Right hindlimb (tissue), 1 donor: ENCODE measurements around the gene C10orf105.

Source experiments
- DNase-seq: peaks from one replicate; pipeline ENCODE4 v3.0.0-alpha.2; 2018

C10orf105 gene

DNA sequence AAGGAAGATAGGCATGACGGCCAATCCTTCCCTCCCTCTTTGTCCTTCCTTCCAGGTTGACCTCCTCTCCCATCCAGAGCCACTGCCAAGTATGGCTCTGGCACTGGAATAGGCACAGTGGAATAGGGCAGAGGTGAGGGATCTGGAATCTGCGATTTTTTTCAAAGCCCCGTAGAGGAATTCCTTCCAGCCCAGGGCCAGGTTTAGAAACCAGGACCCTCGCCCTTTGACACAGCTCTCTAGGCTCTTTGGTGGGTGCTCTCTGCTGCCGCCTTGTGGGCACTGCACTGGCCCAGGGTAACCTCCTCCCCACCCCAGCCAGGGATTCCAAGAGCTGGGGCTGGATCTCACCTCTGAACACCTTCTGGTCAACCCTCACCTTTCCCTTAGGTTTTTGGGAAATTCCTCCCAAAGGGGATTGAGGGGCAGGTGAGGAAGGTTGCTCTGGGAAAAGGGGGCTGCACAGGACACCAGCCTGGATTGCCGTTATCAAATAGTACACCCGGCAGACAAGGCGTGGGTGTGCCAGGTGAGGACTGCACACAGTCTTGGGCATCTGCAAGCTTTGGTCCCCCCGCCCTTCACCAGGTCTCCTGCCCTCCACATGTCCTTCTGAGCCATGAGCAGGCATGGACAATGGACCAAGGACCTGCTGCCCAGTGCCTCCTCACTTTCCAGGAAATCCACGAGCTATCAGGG is 22.8 kb downstream of the C10orf105 start:
- DNase-seq: no peak

DNA sequence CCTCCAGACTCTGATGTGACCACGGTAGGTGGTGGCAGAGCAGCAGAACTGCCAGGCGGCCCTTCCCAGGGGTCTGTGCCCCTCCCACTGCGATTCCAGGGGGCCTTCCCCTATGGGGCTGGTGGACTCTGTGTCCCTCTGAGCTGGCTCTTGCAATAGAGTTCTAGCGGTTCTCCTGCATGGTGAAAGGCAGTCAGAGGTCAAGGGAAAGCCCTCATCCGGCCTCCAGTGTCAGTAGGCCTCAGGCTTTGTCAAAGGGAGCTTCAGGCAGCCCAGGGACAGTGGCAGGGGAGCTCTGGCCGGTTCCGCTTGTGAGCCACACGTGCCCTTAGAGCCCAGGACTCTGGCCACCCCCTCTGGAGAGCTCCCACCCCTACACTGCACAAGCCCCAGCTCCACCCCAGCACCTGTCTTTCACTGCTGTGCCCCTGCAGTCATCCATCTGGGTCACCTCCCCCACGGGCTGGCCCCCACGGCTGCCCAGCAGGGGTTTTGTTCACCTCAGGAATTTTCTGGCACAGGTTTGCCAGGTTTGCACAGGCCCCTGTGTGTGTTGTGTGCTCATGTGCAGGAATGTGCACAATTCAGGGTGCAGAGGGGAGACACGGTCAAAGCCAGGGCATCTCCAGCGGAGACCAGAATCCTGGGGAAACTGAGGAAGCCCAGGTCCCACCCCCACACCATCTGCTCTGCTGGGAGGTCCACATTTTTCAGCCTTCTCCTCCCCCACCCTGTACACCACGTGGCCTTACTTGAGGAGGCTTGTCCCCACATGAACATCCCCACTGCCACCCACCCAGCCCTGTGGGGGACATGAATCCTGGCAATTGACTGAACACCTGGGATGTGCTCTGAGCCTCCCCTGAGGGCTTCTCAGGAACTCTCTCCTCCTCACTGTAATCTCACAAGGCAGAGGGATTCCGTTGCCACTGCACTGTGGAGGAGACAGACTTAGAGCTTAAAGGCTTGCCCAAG is 23.8 kb downstream of the C10orf105 start:
- DNase-seq: no peak

DNA sequence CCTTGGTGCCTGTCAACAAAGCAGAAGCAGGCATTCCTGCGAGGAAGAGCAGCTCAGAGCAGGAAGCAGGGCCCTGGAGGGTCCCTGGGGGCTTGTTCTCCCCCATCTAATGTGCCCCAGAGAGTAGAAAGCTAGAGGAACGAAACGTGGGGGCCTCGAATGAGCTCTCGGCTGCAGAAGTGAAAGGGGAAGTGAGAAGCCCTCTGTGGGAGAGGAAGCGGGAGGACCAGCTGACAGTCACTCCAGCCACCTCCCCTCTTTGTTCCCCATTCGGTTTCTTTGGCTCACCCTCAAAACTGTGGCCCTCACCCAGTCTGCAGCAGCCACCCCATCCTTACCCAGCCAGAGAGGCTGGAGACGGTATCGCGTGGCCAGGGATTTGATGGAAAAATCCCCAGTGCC is 25.0 kb downstream of the C10orf105 start:
- no peak for DNase-seq

DNA sequence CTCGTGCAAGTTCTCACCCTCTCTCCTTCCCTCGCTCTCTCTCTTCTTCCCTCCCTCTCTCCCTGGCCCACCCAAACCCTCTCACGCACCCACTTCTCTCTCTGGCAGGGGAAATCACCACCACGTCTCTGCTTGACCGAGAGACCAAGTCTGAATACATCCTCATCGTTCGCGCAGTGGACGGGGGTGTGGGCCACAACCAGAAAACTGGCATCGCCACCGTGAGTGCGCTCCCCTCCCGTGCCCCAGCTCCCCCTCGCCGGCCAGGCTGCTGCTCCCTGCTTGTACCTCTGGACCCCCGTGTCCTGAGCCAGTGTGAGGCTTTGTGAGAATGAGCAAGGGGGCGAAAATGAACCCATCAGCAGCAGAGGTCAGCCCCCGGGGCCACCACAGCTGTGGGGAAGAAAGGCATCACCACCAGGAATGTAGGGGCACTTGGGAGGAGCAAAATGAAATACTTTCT is 25.5 kb downstream of the C10orf105 start:
- DNase-seq: no peak

DNA sequence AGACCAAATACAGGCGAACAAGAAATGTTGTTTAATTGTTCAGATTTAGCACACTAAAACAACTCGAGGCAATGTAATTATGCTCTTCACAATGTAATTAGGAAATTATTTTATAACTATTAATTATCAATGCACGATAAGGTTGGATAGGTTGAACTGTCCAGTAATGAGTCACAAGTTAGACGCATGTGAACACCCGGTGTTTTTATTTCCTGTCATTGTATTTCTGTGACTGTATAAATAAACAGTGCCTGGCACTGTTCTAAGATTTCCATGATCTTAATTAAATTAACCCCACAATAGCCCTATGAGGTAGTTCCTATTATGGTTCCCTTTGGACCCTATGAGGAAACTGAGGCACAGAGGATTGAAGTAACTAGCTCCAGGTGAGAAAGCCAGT is 26.2 kb downstream of the C10orf105 start:
- DNase-seq: no peak

DNA sequence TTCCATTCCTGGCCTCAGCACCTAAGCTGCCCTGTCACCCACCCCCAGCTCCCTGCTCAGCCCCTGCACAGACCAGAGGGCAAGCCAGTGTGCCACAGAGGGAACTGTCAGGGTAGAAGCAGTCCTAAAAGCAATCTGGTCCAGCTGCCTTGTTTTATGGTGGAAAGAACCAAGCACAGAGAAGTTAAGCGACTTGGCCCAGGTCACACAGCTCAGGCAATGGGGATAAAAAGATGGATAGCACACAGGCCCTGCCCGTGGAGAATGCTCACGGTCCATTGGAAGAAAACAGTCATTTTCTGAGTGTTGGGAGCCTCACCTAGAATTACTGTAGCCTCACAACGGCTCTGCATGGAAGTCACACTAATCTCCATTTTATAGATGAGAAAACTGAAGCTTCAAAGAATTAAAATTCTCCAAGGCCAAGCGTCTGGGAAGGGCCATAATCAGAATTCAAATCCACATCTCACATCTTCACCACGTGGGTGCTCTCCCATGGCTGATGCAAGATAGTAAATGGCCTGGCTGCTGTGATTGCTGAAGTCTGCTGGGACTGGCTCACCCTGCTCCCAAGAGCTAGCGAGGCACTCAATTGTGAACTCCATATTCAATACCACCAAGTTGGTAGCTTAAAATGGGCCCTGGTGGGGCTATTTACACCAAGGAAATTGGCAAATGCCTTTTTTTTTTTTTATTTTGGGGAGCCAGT is 26.8 kb downstream of the C10orf105 start:
- no peak for DNase-seq

DNA sequence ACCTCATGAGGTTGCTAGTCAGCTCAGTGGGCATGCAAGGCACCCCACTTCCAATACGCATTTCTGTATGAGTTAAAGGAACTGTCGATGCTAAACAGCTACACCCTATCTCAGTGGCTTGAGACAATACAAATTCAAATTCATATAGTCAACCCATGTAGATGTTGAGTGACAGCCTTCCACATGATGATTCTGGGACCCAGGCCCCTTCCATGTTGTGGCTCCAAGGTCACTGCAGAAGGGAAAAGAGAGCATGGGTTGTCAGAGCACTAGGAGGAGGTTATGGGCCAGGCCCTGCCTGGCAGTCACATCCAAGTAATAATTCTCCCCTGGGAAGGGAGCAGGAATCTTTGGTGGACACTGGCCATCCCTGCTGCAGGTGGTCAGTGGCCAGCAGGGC is 28.2 kb downstream of the C10orf105 start:
- no peak for DNase-seq

DNA sequence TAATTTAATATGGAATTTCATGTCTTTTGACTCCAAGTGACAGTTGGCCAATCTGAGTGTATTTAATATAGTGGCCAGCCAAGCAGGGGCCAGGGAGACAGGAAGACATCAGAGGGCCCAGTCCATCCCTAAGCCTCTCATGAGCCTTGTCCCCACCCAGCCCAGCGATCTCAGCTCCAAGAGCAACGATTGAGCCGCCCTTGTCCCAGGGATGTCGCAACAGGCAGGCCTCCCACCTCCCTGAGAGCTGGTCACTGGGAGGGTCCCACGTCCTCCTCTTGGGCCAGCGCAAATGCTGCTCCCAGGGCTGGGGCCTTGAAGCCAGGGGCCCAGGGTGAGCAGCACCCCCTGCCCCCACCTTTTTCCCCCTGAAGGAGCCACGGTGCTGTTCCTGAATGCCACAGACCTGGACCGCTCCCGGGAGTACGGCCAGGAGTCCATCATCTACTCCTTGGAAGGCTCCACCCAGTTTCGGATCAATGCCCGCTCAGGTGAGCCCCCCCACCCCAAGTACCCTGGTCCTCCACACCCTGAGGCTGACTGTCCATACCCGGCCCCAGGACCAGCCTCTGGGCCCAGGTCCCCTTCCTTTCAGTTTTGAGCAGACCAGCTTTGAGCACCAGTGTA is 29.4 kb downstream of the C10orf105 start:
- no peak for DNase-seq

DNA sequence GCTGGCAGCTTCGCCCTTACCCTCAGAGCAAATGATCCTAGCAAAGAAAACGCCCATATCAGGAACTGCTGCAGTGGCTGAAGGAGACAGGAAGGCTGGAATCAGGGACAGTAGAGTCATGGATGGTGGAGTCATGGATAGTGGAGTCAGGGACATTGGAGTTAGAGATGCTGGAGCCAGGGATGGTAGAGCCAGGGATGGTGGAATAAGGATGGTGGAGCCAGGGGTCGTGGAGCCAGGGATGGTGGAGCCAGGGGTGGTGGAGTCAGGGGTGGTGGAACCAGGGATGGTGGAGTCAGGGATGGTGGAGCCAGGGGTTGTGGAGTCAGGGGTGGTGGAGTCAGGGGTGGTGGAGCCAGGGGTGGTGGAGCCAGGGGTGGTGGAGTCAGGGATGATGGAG is 31.3 kb downstream of the C10orf105 start:
- no peak for DNase-seq

DNA sequence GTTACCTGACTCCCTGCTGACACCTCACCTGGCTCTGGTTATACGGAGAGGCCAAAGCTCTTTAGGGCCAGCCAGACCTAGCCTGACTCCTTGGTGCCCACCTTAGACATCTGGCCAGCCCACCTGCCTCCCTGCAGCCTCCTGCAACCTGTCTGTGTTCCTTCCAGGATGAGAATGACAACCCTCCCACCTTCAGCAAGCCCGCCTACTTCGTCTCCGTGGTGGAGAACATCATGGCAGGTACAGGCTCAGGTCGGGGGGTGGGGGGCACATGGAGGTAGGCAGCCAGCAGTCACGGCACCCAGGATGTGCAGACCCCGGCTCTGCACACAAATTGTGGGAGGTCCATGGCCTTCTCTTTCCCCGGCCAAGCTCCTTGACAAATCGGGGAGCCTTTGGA is 32.1 kb downstream of the C10orf105 start:
- DNase-seq: no peak

DNA sequence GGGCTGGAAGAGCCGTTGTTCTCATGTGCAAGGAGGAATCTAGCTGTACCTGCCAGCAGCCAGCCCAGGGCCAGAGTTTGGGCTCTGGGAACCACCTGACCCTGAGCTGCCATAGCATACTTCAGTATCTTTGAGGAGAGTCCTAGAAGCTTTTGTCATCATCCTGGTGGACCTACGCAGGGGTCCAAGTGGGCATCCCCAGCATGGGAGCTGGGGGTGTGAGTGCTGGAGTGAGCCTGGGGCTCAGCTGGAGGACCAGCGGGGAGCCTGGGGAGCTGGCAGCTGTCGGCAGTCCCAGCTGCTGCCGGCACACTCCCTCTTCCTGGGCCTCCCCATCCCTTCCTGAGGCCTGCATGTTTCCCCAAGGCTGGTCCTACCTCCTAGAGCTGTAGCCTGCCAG is 32.5 kb downstream of the C10orf105 start:
- DNase-seq: no peak

DNA sequence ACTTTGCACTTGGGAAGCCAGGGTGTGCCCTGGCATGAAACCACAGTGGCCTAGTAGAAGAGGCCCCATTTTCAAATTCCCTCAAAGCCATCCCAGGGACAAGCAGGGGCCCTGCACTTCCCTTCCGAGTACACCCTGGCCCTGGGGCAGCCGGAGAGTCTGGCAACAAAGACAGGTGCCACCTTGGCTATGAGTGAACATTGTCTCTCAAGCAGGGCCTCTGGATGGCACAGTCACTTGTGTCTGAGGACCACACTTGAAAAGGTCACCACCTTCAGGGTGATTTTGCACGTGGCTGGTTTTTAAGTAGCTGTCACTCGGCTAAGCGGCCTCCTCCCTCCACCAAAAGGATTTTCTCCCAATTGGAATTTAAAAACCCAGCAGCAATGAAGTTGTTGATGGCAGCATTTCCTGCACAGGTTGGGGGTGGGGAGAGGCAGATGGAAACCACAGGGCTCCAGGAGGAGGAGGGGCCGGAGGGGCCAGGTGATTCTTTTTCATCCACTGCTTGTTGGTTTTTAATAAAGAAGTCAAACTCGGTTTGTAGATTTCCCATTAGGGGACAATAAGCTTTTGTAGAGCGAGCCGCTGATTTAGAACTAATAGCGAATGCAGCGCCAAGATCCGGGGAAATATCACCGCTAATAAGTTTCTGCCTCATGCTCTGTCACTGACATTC is 33.9 kb downstream of the C10orf105 start:
- no peak for DNase-seq

DNA sequence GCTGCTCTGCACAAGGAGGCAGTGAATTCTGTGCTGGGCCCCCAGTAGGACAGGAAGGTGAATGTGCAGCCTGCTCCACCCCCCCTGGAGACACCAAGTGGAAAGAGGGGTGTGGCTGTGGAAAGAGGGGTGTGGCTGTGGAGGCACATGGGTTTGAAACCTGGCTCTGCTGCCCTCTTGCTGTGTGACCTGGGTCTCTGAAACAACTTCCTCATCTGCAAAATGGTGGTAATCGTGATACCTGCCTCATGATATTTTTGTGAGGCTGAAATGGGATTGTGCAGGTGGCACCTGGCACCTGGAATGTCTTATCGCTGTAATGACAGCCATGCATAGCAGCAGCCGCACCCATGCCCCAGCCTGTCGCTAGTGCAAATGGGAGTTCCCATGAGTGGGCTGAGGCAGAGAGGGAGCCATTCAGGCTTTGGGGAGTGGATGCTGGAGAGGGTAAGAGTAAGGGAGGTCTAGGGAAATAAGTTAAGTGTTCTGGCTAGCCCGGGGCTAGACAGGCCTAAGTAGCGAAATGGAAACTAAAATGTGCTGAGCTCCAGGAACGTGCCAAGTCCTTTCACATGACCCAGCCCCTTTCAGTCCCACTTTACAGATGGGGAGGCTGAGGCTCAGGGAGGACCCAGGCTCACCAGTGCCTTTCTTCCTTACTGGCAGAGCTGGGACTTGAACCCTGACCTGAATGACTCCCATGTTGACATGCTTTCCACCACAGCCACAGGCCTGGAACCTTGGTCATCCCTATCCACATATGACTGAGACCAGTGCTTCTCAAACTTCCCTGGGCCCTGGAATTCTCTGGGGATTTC is 35.0 kb downstream of the C10orf105 start:
- DNase-seq: no peak

DNA sequence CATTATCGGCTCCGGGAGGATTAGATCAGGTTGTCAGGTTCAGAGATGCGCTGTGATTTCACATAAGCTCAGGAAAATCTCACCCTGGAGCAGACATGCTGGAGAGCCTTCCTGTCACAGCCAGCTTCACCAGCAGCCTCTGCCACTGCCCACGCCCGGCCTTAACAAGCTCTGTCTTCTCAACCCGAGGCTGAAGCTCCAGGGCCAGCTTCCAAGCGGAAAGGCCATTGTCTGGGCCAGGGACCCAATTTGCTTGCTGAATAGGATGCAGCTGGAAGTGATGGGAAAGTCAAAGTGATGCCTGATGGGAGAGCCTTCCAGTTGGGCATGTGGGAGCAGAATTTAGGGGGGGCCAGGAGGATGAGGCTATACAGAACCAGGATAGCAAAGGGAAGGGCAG is 36.3 kb downstream of the C10orf105 start:
- no peak for DNase-seq

DNA sequence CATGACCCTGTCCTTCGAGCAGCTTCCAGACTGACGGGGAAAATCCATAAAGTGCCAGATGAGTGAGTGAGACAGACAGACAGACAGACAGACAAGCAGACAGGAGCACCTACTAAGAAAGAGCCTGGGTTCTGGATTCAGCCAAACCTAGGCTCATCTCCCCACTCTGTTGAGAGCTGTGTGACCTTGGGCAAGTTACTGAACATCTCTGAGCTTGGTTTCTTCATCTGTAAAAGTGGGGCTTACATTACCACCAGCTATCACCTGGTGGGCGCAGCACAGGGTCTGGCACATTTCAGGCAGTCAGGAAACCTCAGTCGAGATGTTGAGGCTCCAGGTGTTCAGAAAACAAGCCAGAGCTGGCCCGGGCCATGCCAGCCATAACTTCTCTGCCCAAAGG is 37.6 kb downstream of the C10orf105 start:
- no peak for DNase-seq

DNA sequence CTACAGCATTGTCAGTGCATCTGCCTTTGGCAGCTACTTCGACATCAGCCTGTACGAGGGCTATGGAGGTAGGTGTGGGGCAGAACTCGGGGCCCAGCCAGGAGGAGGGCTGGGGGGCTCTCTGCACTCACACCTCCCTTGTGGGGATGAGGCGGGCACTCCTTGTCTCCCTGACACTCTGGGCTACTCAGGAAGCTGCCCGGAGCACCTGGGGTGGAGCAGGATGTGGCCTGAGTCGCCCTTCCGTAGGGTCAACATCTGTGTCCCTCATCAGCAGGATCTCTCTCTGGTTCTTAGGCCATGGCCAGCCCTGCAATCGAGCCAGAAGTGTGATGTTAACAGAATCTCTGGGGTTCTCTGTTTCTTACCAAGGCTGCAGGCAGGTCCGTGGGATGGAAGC is 40.2 kb downstream of the C10orf105 start:
- DNase-seq: no peak

DNA sequence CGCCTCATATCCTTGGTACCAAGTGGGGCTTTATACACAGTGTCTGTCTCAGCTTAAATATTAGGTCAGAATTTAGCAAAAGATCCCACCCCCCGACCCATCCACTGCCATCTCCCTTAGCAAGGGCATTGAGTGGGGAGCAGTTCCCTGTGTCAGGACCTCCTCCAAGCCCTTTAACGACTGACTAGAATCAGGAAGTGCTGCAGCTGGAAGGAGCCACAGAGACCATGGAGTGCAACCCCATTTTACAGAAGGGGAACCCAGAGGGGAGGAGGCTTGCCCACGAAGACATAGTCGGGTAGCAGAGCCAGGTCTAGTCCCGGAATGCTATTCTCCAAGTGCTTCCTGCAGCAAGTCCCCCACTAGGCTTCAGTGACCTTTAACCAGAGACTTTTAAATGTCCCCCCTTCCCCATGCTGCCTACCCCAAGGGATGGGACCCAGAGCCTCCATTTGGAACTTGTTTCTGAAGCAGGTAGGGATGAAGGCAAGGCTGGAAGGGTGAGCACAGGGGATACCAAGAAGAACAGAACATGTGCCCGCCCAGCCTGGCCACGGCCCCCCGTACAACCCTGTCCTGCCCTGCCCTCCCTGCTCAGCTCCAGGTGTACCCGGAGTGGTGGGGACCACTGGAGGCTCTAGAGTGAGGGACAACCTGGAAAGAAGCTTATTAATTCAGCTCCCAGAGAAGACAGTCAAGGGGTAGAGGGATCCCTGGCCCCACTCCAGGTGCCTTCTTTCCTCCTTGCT is 41.3 kb downstream of the C10orf105 start:
- DNase-seq: no peak

DNA sequence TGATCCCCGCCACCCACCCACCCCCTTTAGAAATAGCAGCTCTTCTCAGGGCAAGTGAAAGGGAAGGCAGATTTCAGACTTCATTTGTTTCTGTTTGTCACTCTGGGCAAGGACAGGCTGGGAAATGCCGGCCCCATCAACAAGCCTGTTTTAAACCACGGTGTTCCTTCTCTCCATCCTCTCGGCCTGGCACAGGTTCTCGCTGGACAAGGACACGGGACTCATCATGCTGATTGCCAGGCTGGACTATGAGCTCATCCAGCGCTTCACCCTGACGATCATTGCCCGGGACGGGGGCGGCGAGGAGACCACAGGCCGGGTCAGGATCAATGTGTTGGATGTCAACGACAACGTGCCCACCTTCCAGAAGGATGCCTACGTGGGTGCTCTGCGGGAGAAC is 42.3 kb downstream of the C10orf105 start:
- no peak for DNase-seq

DNA sequence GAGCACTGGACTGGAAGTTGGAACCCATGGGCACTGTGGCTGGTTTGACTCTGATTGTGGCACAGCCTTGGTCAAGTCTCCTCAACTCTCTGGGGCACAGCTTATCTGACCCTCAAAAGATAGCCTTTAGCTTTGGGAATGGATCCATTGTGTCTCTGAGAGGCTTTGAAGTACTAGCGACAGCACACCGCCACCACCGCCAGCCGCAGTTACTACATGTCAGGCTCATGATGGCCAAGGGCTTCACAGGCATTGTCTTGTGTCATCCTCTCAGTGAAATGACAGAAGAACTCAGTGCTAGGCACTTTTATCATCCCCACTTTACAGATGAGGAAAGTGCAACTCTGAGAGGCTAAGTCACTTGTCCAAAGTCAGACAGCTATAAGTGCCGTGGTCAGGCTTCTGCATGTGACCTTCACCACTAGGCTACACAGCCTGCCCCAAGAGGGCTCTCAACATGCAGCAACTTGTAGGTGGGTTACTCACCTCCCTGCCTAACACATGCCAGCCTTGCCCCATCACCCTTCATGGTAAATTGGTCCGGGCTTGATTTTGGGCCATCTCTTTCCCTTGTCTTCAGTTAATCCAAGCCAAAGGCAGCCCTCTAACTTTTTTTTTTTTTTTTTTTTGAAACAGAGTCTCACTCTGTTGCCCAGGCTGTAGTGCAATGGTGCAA is 44.1 kb downstream of the C10orf105 start:
- DNase-seq: no peak
